GM21360 (cell line): ENCODE results near the gene ZNF618.

Experiments
- ATAC-seq: cut with Tn5 transposase; IDR thresholded peaks from one replicate; pipeline ENCODE4 v1.9.1; 2021; ENCODE audit warnings: mild to moderate bottlenecking, moderate library complexity; ENCODE audit not compliant: unreplicated experiment

The ZNF618 gene, protein sequence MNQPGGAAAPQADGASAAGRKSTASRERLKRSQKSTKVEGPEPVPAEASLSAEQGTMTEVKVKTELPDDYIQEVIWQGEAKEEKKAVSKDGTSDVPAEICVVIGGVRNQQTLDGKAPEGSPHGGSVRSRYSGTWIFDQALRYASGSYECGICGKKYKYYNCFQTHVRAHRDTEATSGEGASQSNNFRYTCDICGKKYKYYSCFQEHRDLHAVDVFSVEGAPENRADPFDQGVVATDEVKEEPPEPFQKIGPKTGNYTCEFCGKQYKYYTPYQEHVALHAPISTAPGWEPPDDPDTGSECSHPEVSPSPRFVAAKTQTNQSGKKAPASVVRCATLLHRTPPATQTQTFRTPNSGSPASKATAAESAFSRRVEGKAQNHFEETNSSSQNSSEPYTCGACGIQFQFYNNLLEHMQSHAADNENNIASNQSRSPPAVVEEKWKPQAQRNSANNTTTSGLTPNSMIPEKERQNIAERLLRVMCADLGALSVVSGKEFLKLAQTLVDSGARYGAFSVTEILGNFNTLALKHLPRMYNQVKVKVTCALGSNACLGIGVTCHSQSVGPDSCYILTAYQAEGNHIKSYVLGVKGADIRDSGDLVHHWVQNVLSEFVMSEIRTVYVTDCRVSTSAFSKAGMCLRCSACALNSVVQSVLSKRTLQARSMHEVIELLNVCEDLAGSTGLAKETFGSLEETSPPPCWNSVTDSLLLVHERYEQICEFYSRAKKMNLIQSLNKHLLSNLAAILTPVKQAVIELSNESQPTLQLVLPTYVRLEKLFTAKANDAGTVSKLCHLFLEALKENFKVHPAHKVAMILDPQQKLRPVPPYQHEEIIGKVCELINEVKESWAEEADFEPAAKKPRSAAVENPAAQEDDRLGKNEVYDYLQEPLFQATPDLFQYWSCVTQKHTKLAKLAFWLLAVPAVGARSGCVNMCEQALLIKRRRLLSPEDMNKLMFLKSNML

DNA sequence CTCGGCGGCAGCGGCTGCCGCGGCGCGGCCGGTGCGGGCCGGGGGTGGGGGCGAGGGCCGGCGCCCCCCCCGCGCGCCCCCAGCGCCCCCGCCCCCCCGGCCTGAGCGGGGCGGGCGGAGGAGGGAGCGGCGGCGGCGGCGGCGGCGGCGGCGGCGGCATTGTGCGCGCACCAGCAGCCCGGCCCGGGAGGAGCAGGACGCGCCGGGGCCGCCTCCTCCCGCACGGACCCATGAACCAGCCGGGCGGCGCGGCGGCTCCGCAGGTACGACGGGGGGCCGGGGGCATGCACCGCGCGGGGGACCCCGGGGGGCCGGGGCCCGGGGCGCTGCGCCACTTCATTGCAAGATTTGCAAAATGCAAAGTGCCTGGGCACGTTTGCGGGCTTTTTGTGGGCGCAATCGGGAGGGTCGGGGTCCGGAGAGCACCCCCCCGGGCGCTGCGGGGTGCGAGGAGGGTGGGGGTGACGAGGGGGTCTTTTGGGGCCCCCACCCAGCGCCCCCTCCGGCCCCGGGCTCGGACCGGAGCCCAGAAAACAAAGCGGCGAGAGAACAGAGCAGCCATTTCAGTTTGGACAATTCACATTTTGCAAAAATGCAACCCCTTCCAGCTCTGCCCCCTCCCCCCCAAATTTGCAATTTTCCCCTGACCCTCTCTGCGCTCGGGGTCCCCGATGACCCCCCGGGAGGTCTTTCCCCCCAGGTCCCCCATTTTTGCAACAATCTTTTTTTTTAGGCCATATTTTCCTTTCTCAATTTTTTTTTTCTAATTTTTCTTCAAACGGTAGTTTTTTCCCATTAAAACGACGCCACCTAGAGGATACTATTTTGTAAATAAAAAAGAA is at the start of gene ZNF618:
Gene ZNF618, plus strand, starts transcription at position 159 of the 842 bp plus-strand sequence. Its CDS starts 72 bp downstream, at position 231.
- ATAC-seq: no peak

DNA sequence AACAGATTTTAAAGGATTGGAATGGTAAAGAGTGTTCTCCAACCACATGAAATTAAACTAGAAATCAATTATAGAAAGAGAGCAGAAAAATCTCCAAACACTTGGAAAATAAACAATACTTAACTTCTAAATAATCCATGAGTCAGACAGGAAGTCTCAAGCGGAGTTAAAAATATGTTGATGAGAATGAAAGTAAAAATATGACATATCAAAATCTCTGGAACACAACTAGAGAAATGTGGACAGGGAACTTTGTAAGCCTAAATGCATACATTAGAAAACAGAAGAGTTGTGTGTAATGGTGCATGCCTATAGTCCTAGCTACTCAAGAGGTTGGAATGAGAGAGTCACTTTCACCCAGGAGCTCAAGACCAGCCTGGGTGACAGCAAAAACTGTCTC is 47.9 kb upstream of the ZNF618 start:
- ATAC-seq: no peak

DNA sequence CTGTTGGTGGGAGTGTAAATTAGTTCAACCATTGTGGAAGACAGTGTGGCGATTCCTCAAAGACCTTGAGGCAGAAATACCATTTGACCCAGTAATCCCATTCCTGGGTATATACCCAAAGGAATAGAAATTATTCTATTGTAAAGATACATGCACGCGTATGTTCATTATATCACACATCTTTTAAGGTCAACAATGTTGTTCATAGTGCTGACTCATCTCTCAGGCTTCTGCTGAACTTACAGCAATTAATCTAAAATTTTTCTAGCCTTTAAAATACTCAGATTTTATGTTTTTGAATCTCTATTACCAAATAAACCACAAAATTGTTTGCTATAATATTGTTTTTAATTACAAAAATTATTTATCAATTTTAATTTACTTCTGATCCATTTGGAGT is 38.8 kb upstream of the ZNF618 start:
- ATAC-seq: no peak

DNA sequence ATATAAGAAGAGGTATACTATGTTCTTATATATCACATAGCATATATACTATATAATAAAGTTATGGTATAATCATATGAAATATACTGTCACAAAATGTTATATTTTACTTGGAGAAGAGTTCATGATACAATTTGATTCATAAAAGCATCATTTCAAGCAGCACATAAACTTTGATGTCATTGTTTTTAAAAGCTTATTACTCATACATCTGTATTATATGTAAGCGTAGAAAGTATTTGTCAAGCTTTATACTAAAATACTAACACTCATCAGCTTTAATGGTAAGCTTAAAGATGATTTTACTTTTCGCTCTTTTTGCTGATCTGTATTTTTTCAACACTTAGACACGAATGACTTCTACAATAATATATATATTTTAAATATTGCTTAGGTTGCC is 34.0 kb upstream of the ZNF618 start:
- ATAC-seq: no peak

DNA sequence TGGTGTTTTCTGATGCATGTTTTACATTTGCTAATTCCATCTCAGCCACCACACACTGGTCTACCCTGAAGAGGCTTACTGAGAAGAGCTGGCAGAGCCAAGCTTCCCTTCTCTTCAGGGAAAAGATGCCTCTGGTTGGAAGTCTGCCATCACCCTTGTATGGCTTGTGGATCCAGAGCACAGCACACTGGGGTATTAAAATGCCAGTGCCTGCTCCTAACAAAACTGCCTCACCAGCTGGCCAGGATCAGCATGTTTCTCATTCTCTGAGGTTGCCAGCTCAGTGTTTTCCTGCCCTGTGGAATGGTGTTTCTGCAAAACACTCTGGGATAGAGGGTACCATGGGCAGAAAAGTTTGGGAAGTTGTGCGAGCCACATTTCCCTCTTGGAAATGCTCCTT is 31.6 kb upstream of the ZNF618 start:
- ATAC-seq: no peak

DNA sequence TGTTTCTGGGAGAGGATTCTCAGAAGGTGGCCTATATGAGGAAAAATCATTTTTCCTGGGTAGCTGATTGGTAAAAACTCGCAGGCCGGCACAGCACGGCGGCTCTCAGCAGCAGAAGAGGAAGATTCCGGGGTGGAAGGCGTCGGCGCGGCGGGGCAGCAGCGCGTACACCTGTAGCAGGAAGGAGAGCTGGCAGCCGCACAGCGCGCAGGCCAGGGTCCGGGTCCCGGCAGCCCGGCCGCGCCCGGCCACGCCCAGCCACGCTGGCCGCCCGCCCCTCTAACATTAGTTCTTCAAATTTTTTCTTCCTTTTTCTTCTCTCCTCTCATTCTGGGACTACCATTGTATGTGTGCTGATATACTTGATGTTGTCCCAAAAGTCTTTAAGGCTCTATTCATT is 24.8 kb upstream of the ZNF618 start:
- no peak for ATAC-seq

DNA sequence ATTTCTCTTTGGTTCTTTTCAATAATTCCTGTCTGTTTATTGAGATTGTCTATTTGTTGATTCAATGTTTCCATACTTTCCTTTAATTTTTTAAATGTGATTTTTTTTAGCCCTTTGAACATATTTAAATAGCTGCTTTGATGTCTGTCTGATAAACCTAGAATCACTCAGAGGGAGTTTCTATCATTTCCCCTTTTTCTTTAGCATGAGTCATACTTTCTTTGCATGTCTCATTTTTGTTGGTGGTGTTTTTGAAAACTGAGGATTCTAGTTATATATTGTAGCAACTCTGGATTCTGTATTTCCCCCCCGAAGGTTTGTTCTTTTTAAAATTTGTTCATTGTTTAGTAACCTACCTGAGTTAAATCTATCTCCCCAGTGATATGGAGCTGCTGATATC is 24.2 kb upstream of the ZNF618 start:
- ATAC-seq: no peak

DNA sequence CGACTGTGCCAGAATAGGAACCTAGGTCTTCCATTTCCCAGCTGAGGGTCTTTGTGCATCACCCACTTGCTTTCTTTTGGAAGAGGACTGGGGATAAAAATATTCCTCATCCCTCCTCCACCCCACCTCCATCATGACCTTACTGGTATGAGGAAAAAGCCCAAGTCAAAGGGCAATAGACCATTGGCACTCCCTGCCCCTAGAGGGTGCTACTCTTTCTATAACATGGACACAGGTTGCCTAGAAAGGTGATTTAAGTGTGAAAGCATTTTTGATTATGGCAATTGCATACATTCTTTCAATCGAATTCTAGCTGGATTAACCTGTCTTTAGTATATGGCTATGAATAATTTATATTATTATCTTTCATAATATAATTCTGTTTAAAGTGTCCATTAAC is 22.8 kb upstream of the ZNF618 start:
- no peak for ATAC-seq

DNA sequence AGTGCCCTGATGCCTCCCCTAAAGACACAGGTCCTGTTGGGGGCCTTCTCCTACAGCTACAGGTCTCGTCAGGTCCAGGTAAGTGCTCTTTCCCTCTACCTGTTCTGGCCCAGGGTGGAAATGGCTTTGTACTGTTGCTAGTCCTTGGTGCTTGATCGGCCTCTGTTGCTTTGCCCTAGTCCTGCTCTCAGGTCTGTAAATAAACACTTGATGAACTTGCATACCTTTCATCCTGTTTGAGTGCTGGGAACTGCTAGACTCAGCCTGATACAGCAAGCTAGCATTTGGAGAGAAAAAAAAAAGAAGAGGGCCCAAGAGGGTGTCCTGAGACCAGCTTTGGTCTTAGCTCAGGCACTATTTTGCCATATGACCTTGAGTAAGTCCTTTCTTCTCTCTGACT is 21.8 kb upstream of the ZNF618 start:
- ATAC-seq: no peak

DNA sequence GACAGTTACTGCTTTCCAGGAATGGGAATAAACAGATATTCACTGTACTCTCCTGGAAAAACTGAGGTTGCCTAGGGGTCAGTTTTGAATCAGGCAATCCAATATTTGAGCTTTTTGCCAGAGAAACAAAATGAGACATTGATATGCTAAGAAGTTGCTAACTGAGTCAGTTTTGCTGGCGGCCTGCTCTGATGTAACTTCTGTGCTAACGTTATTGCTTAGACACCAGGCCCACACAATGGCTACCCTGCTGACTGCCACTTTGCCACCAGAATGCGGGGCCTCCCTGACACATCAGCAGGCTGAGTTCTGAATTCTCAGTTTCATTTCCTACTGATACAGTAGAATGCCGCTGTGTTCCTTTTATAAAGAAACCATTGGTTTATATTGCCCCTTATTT is 18.2 kb upstream of the ZNF618 start:
- ATAC-seq: no peak

DNA sequence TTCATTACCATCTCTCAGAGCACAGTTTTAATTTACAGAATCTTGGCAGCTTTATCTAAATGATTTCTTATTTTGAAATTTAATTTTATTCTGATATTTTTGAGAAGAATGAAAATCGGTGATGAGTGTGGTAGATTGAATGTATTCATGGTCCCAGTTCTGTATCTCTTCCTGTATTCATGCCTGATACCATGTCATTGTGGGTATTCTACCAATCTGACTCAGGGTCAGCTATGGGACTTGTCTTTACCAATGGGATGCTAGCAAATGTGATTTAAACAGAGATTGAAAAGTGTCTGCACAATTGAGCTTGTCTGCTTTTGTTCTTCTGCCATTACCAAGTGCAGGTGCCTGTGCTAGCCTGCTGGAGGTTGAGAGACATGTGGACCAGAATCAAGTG is 17.8 kb upstream of the ZNF618 start:
- ATAC-seq: no peak

DNA sequence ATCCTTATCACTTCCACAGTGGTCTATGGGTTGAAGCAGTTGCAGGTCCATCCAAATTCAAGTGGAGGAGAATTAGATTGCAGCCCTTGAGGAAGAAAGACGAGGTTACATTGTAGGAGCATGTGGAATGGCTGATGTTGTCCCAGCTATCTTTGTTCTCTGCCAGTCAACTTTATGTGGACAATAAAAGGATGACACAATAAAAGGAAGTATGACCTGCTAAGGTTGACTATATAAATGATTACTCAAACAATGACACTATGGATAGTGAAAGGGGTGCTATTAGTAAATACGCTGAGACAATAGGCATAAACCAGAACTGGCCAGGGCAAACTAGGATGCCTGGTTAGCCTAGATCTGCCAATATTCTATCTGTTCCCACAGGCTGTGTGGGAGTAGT is 12.8 kb upstream of the ZNF618 start:
- no peak for ATAC-seq

DNA sequence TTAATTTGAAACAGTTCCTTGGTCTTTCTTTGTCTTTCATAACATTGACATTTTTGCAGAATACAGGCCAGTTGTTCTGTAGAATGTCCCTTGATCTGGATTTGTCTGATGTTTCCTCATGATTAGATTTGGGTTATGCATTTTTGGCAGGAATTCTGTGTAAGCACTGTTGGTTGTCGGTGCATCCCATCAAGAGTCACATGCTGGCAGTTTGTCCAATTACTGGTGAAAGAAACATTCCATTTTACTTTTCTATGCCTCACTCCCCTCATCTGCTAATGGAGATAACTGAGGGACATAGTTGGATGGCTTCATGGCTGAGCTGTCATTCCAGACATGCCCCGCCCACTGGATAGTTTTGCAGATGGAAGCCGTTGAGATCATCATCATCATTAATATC is 7.6 kb upstream of the ZNF618 start:
- no peak for ATAC-seq

DNA sequence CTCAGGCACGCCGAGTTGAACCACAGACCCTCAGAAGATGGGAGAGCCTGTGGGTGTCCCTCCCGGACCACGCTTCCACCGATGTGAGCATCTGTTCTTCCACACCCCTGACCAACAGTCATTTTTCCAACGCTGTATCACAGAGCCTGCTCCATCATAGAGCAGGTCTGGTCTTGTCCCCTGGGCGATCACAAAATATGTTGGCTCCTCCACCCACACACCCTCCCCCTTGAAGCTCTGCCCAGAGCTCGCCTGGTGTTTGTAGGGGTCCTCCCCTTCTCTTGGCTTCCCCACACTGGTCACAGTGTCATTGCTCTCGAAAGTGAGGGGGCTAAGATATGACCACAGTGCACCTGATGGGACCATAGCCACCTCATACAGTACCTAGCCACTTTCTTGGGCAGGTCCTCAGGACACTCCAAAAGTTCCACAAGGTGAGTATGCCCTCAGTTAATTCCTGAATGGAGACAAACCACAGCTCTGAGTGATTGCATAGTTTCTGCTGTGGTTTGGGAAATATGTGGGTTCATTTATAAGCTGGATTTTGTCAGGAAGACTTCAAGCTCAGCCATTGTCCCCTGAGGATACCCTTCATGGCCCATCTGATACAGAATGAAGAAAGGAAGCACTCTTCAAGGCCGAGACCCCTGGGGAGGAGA is 3.5 kb upstream of the ZNF618 start:
- no peak for ATAC-seq

DNA sequence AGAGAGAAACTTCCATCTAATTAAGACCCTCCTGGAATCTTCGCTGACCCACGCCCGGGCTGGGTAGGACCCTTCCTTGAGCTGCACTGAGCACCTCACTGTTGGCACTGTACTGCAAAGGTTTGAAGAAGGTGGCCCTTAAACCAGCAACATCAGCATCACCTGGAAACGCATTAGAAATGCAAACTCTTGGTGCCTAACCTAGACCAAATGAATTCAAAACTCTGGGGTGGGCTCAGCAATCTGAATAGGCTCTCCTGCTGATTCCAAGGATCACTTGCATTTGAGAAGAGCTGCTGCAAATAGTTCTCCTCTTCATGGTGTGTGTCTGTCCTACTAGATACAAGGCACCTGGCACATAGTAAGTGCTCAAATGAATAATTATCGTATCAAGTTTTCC is 2.7 kb upstream of the ZNF618 start:
- no peak for ATAC-seq

DNA sequence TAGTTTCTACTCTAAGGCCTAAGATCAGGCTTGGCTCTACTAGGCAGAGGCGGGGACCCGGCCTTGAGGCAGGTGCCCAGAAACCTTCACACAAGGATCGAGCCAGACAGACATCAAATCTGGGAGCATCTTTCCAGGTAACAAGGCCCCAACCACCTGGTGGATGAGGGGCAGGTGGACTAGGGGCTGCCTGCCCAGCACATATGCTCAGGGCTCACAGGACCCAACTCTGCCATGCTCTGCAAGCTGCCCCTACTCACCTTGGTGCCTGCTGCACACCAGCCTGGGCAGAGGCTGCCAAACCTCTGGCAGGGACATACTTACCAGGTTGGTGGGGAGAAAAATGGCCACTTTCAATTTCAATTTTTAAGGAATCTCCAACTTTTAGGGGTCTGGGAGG is 2.2 kb upstream of the ZNF618 start:
- no peak for ATAC-seq

DNA sequence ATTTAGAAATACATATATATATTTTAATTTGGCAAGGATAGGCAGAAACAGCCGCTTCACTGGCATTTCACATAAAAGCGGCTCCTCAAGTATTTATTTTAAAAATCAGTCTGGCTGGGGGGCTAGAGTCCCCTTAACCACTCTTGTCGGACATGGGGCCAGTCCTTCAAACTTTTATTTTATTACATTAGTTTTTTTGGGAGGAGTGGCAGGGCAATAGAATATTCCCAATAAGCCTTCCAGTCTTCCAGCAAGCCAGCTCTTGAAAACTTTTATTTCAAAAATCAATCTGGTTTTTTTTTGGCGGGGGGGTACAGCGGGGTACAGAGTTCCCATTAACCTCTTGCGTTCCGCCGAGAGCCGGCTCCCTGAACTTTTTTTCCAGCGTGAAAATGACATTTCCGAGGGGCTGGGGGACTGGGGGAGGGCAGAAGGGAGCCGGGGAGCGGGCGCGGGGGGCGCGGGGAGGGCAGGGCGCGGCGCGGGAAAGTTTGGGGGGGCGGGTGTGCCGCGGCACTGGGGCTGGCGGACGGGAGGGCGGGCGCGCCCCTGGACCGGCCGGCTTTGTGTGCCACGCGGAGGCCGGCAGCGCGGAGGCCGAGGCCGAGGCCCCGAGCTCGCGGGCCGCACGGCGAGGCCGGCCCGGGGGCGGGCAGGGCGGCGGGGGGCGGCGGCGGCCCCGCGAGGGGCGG is 504 bp upstream of the ZNF618 start:
- ATAC-seq: no peak

DNA sequence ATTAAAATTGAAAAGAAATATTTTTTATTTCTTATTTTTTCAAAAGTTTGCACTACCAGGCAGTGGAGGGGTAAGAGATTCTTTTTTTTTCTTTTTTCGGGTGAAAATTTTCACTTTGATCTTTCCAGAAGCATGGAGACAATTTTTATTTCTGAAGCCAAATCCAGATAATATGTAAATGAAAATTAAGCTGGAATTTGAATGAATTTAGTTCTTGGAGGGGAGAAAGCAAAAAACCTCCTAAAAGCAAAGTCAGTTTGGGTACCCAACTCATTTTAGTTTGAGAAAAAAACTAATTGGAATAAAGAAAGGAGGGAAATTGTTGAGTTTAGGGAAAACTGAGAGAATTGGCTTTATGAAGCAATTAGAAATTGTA is 872 bp downstream of the ZNF618 start:
- ATAC-seq: no peak

DNA sequence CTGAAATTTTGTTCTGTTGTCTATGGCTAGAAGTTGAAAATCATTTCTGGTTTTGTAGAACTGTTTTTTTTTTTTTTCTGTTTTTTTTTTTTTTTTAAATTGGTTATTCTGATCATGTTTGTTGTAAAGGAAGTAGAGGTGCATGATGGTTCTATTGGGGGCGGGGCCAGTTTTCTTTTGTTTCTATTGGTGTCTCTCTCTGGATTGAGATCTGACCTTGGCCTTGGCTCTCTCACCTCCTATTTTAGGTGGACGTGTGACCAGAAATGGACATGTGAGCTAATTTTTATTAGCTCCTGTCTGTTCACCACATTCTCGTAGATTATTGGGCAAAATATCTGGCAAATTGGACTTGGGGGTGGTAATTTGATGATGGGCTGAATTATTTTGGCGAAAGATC is 3.2 kb downstream of the ZNF618 start:
- no peak for ATAC-seq

DNA sequence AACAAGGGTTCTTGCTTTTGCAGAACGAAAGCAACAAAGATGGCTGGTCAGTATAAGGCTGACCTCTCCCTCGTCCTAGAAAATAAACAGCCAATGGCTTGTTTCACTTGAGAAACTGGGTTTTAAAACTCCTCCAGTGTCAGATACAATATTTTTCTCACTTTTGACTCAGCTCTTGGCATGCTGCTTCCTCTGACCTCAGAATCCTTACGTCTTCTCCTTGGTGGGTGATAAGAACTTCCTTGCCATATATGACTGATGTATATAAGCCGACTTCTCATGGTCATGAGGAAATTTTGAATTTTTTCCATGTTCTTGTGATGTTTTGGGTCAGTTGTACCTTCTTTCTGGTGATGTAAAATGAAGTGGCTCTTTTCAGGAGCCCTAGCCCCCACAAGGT is 3.8 kb downstream of the ZNF618 start:
- no peak for ATAC-seq
